GM12865 (cell line): ENCODE data around the gene ZDHHC21.
"Not testable (repeated sequence)": the region's sequence is repeated elsewhere in the genome, so short reads cannot be mapped to it uniquely, and the experiment has no call there.

Source experiments
- DNase-seq: peaks from one replicate; pipeline ENCODE4 v3.0.0; 2010; ENCODE audit warnings: low read depth
- H3K4me3 ChIP-seq: 2 replicates; pipeline ENCODE4 v1.5.1; 2011; ENCODE audit warnings: mild to moderate bottlenecking, low read depth, low read length, control low read depth
- CTCF ChIP-seq: IDR thresholded peaks from 2 replicates; pipeline ENCODE4 v1.5.1; 2011; ENCODE audit warnings: low read length, control low read depth, low read depth, inconsistent platforms; ENCODE audit not compliant: insufficient read depth; ENCODE audit errors: missing control alignments

The ZDHHC21 gene

GRCh38 chr9:14670718-14671117, 22.5 kb downstream of the ZDHHC21 start:
- DNase-seq: no peak
- no peak for TF ChIP-seq CTCF
- H3K4me3 ChIP-seq: no peak overlapping the region

- H3K4me3 ChIP-seq, DNase-seq: not testable (repeated sequence)
These were observed 29.2 kb downstream of the ZDHHC21 start for GRCh38 chr9:14664022-14664421.

GRCh38 chr9:14662060-14662453, 31.2 kb downstream of the ZDHHC21 start:
- DNase-seq: no peak
- no peak overlapping the region for H3K4me3 ChIP-seq
- TF ChIP-seq CTCF: no peak

- no peak overlapping the region for H3K4me3 ChIP-seq
- peak; percentile 26 for TF ChIP-seq CTCF
- peak; percentile 18 for DNase-seq
These were observed 31.7 kb downstream of the ZDHHC21 start for GRCh38 chr9:14661421-14662059.

- TF ChIP-seq CTCF: no peak
- H3K4me3 ChIP-seq: no peak overlapping the region
- DNase-seq: no peak
These were observed 32.5 kb downstream of the ZDHHC21 start for GRCh38 chr9:14660721-14661120.

GRCh38 chr9:14654932-14655331, 38.3 kb downstream of the ZDHHC21 start:
- no peak for TF ChIP-seq CTCF
- DNase-seq: no peak
- H3K4me3 ChIP-seq: no peak overlapping the region

GRCh38 chr9:14653511-14653910, 39.7 kb downstream of the ZDHHC21 start:
- TF ChIP-seq CTCF: no peak
- no peak overlapping the region for H3K4me3 ChIP-seq
- no peak for DNase-seq
